Breast epithelium (tissue), 3 donors: ENCODE data around the gene ROR1.

Experiments used
- POLR2A ChIP-seq: fragments of 450-650 bp; IDR thresholded peaks from one replicate; pipeline ENCODE4 v1.6.1; 2016; ENCODE audit warnings: antibody characterized with exemption, mild to moderate bottlenecking, moderate library complexity
- TF ChIP-seq, protein P1 (sequence below), 3 donors: fragments of 450-650 bp; IDR thresholded peaks; one replicate each; pipeline ENCODE4 v1.5.1; 2016 to 2017; ENCODE audit warnings: antibody characterized with exemption in 3 of 3, mild to moderate bottlenecking in 3 of 3, moderate library complexity in 3 of 3

GRCh38 chr1:64047549-64047996 lies 273.8 kb downstream of the ROR1 start:
- TF ChIP-seq, protein P1, sequence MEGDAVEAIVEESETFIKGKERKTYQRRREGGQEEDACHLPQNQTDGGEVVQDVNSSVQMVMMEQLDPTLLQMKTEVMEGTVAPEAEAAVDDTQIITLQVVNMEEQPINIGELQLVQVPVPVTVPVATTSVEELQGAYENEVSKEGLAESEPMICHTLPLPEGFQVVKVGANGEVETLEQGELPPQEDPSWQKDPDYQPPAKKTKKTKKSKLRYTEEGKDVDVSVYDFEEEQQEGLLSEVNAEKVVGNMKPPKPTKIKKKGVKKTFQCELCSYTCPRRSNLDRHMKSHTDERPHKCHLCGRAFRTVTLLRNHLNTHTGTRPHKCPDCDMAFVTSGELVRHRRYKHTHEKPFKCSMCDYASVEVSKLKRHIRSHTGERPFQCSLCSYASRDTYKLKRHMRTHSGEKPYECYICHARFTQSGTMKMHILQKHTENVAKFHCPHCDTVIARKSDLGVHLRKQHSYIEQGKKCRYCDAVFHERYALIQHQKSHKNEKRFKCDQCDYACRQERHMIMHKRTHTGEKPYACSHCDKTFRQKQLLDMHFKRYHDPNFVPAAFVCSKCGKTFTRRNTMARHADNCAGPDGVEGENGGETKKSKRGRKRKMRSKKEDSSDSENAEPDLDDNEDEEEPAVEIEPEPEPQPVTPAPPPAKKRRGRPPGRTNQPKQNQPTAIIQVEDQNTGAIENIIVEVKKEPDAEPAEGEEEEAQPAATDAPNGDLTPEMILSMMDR (IDR thresholded peaks at IDR 0.05) = no peak
- TF ChIP-seq POLR2A = no peak
